ENCODE measurements around the gene NUDT8.
"Not testable (repeated sequence)": the region's sequence is repeated elsewhere in the genome, so short reads cannot be mapped to it uniquely, and the experiment has no call there.

DNA sequence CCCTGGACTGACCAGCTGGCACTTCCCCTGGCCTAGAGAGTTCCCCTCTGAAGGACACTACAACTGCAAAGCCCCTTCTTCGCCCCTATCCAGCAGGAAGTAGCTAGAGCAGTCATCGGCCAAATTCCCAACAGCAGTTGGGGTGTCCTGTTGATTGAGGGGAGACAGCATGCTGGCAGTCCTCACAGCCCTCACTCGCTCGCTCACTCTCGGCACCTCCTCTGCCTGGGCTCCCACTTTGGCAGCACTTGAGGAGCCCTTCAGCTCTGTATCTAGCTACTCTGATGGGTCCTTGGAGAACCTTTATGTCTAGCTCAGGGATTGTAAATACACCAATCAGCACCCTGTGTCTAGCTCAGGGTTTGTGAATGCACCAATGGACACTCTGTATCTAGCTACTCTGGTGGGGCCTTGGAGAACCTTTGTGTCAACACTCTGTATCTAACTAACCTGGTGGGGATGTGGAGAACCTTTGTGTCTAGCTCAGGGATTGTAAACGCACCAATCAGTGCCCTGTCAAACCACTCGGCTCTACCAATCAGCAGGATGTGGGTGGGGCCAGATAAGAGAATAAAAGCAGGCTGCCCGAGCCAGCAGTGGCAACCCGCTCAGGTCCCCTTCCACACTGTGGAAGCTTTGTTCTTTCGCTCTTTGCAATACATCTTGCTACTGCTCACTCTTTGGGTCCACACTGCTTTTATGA is 3.5 kb downstream of the NUDT8 start:
- TF ChIP-seq EZH2 (IDR thresholded peaks at IDR 0.05; ENCODE audit: insufficient read depth, poor library complexity, severe bottlenecking); EZH2phosphoT487 (IDR thresholded peaks at IDR 0.05; ENCODE audit: insufficient read depth, low read depth): not testable (repeated sequence)
